ENCODE results near the gene ASCC1. TPM values are rescaled to one million over a fixed set of nuclear protein-coding genes. Genes with fewer than 3 reads are reported as not detected.

The ASCC1 gene
- total RNA-seq, 1 donor from 2014 or later = 33.3 TPM

DNA sequence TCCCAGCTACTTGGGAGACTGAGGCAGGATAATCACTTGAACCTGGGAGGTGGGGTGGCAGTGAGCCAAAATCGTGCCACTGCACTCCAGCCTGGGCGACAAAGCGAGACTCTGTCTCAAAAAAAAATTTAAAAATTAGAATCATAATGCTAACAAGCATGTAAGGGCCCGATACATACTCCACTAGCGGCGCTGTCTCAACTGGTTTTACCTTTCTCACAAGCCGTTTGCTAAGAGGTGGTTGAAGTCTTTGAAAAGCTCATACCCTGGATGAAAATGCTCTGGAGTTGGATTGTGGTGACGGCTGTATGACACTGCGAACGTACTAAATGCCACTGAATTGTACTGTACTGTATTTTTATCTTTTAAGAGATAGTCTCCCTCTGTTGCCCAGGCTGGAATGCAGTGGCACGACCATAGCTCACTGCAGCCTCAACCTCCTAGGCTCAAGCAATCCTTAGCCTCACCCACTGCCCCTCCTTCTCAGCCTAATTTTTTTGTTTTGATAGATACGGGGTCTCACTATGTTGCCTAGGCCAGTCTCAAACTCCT lies 157.7 kb downstream of the ASCC1 start:
- H3K9me3 Mint-ChIP-seq (ENCODE audit: unreplicated experiment) = peaks cover 26% of the 10 kb centered on the region
- H3K4me1 Mint-ChIP-seq (ENCODE audit: low read depth, unreplicated experiment) = peaks cover 24% of the 10 kb centered on the region
- H3K4me3 Mint-ChIP-seq (ENCODE audit: unreplicated experiment) = no peak overlapping the region
- H3K27ac Mint-ChIP-seq (ENCODE audit: unreplicated experiment) = no peak overlapping the region
- DNase-seq = no peak
- peaks cover 15% of the 10 kb centered on the region for H3K27me3 Mint-ChIP-seq (ENCODE audit: unreplicated experiment)
- H3K36me3 Mint-ChIP-seq (ENCODE audit: unreplicated experiment) = no peaks in the 10 kb centered on the region
- TF ChIP-seq, protein P1, sequence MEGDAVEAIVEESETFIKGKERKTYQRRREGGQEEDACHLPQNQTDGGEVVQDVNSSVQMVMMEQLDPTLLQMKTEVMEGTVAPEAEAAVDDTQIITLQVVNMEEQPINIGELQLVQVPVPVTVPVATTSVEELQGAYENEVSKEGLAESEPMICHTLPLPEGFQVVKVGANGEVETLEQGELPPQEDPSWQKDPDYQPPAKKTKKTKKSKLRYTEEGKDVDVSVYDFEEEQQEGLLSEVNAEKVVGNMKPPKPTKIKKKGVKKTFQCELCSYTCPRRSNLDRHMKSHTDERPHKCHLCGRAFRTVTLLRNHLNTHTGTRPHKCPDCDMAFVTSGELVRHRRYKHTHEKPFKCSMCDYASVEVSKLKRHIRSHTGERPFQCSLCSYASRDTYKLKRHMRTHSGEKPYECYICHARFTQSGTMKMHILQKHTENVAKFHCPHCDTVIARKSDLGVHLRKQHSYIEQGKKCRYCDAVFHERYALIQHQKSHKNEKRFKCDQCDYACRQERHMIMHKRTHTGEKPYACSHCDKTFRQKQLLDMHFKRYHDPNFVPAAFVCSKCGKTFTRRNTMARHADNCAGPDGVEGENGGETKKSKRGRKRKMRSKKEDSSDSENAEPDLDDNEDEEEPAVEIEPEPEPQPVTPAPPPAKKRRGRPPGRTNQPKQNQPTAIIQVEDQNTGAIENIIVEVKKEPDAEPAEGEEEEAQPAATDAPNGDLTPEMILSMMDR (IDR thresholded peaks at IDR 0.05; ENCODE audit: partially characterized antibody, unreplicated experiment) = no peak

DNA sequence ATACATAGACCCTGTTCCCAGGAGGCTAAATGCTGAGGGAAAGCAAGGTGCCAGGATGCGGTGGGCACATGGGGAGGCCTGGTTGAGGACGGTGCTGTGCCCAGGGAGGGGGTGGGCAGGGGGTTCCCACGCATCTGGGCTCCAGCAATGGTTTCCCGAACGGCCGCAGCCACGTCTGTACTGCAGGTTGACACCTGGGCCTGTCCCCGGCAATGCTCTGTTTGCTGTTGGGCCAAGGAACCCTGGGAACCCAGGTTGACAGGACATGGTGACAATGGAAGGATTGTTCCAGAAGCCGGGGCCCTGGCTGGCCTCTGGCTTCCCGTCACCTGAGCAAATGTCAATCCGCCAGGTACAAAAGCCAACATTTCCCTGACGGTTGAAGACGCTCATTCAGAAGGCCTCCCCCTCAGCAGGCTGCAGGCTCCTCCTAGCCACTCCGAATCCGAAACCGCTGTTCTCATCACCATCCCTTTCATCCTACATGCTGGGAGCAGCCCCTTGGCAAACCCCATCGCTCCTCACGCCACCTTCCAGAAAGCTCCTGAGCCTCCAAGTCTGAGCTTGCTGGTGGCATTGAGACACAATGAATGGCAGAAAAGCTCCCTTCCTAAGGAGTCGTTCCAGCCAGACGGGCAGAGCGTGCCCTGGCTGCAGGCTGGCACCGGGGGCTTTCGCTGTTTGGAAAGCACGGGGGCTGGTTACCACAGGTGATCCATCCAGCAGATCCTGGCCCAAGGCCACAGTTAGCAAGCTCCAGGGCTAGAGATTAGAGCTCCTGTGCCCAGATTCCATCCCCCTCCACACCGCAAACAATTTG lies 158.9 kb downstream of the ASCC1 start:
- Mint-ChIP-seq H3K27me3 (ENCODE audit: unreplicated experiment) (peaks cover 10% of the 10 kb centered on the region), H3K9me3 (ENCODE audit: unreplicated experiment) (peaks cover 22% of the 10 kb centered on the region), H3K36me3 (ENCODE audit: unreplicated experiment) (no peaks in the 10 kb centered on the region), H3K27ac (ENCODE audit: unreplicated experiment) (no peak overlapping the region), H3K4me3 (ENCODE audit: unreplicated experiment) (no peak overlapping the region), H3K4me1 (ENCODE audit: low read depth, unreplicated experiment) (peaks cover 20% of the 10 kb centered on the region)
- no peak for DNase-seq
- TF ChIP-seq, protein P1 (IDR thresholded peaks at IDR 0.05; ENCODE audit: partially characterized antibody, unreplicated experiment) = no peak

DNA sequence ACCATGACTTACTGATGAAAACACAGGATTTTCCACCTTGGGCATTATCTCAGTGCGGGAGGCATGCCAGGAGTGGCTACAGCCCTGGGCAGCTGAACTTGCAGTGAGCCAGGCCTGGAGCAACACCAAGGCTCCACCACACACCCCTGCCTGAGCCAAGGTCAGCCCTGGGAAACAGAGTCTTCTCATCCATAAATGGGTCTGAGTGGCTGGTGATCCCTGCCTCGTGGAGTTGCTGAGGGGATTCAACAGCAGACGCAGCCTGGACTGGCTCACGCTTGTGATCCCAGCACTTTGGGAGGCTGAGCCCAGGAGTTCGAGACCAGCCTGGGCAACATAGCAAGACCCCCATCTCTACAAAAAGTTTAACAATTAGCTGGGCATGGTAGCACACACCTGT lies 160.0 kb downstream of the ASCC1 start:
- H3K36me3 Mint-ChIP-seq (ENCODE audit: unreplicated experiment) = no peaks in the 10 kb centered on the region
- peaks cover 17% of the 10 kb centered on the region for H3K4me1 Mint-ChIP-seq (ENCODE audit: low read depth, unreplicated experiment)
- H3K9me3 Mint-ChIP-seq (ENCODE audit: unreplicated experiment) = peaks cover 21% of the 10 kb centered on the region
- H3K27ac Mint-ChIP-seq (ENCODE audit: unreplicated experiment) = no peak overlapping the region
- DNase-seq = no peak
- no peak overlapping the region for H3K4me3 Mint-ChIP-seq (ENCODE audit: unreplicated experiment)
- TF ChIP-seq, protein P1 (IDR thresholded peaks at IDR 0.05; ENCODE audit: partially characterized antibody, unreplicated experiment) = no peak
- peaks cover 8% of the 10 kb centered on the region for H3K27me3 Mint-ChIP-seq (ENCODE audit: unreplicated experiment)

DNA sequence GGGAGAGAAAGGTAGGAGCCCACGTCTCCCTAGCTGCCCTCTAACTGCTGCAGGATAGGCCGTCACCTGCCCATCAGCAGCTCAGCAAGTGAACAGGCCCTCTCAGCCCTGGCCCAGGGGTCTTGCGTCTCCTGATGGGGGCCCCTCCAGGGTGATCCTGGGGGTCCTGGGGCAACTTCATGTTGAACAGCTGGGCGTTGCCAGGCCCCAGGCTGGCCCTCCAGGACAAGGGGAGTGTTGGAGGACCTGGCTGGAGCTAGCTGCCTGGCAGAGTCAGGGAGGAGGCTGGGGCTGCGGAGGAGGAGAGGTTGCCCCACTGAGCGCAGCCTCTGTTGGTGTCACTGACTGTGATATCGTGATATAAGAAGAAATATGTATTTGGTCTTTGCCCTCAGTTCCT lies 162.4 kb downstream of the ASCC1 start:
- DNase-seq = no peak
- Mint-ChIP-seq H3K36me3 (ENCODE audit: unreplicated experiment) (no peaks in the 10 kb centered on the region), H3K27ac (ENCODE audit: unreplicated experiment) (no peak overlapping the region), H3K9me3 (ENCODE audit: unreplicated experiment) (peaks cover 10% of the 10 kb centered on the region), H3K27me3 (ENCODE audit: unreplicated experiment) (peaks cover 5% of the 10 kb centered on the region), H3K4me3 (ENCODE audit: unreplicated experiment) (no peak overlapping the region), H3K4me1 (ENCODE audit: low read depth, unreplicated experiment) (peaks cover 1% of the 10 kb centered on the region)
- TF ChIP-seq, protein P1 (IDR thresholded peaks at IDR 0.05; ENCODE audit: partially characterized antibody, unreplicated experiment) = no peak

DNA sequence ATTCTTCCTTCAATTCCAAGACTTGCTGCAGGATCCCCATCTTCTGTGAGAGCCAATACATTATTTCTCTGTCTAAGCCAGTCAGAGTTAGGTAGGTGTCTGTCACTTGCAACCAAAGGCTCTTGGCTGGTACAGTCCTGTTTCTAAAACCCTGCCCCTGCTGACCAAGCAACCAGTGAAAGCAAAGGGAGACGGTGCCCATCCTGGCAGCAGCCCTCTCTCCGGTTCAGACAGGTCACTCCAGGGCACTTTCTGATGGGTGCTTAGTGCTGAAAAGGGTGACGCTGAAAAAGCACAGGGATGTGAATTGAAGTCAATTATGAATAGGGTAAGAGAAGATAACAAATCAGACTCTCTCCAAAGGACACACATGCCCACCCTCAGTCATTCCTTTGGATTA lies 165.2 kb downstream of the ASCC1 start:
- Mint-ChIP-seq H3K9me3 (ENCODE audit: unreplicated experiment) (peaks cover 2% of the 10 kb centered on the region), H3K4me3 (ENCODE audit: unreplicated experiment) (no peak overlapping the region), H3K36me3 (ENCODE audit: unreplicated experiment) (no peaks in the 10 kb centered on the region), H3K27me3 (ENCODE audit: unreplicated experiment) (peaks cover 5% of the 10 kb centered on the region), H3K27ac (ENCODE audit: unreplicated experiment) (no peak overlapping the region), H3K4me1 (ENCODE audit: low read depth, unreplicated experiment) (peaks cover 4% of the 10 kb centered on the region)
- TF ChIP-seq, protein P1 (IDR thresholded peaks at IDR 0.05; ENCODE audit: partially characterized antibody, unreplicated experiment) = no peak
- DNase-seq = no peak

All from glutamatergic neuron (in vitro differentiated cells).